HepG2 (cell line): ENCODE results near the gene RINL. TPM values are rescaled to one million over a fixed set of nuclear protein-coding genes. Genes with fewer than 3 reads are reported as not detected.
A peak's percentile ranks its signal among the peaks of the same experiment; 100 is the strongest.

Source experiments
- AHR ChIP-seq: IDR thresholded peaks from 2 replicates; pipeline ENCODE4 v1.6.1; 2018; ENCODE audit warnings: missing genetic modification reagents, missing compliant biosample characterization
- CBFB ChIP-seq: sonication (generic); formaldehyde crosslinking; IDR thresholded peaks from 2 replicates; pipeline ENCODE4 v1.4.0; 2020; ENCODE audit warnings: missing genetic modification reagents
- ELF4 ChIP-seq: sonication (generic); formaldehyde crosslinking; IDR thresholded peaks from 2 replicates; pipeline ENCODE4 v1.5.0; 2020; ENCODE audit warnings: missing genetic modification reagents, mild to moderate bottlenecking, moderate library complexity, borderline replicate concordance
- GRHL1 ChIP-seq: sonication (generic); formaldehyde crosslinking; conservative IDR thresholded peaks from 2 replicates; pipeline ENCODE4 v1.8.0; 2022; ENCODE audit warnings: missing genetic modification reagents
- HNF4G ChIP-seq, 2 experiments: sonication (generic) in 1 of 2; formaldehyde crosslinking in 1 of 2; IDR thresholded peaks; 2 replicates each; pipeline versions ENCODE4 v1.4.0 to v1.6.1; 2011 to 2020; ENCODE audit warnings: borderline replicate concordance in 2 of 2, low read depth in 2 of 2, mild to moderate bottlenecking in 2 of 2, low read length in 1 of 2, missing genetic modification reagents in 1 of 2, moderate library complexity in 1 of 2
- HNRNPH1 ChIP-seq: fragments of 200-400 bp; formaldehyde crosslinking; optimal IDR thresholded peaks from 2 replicates; pipeline ENCODE3; 2017; ENCODE audit warnings: mild to moderate bottlenecking, low read depth, low read length
- HNRNPK ChIP-seq: fragments of 200-400 bp; formaldehyde crosslinking; IDR thresholded peaks from 2 replicates; pipeline ENCODE4 v1.6.1; 2018; ENCODE audit warnings: low read length, low read depth, moderate library complexity, mild to moderate bottlenecking; ENCODE audit not compliant: poor library complexity, severe bottlenecking
- KAT7 ChIP-seq: IDR thresholded peaks from 2 replicates; pipeline ENCODE4 v1.6.1; 2018; ENCODE audit warnings: borderline replicate concordance, missing compliant biosample characterization
- KAT8 ChIP-seq: IDR thresholded peaks from 2 replicates; pipeline ENCODE4 v1.6.1; 2016; ENCODE audit warnings: missing genetic modification reagents, missing compliant biosample characterization
- KLF11 ChIP-seq: IDR thresholded peaks from 2 replicates; pipeline ENCODE4 v1.6.1; 2016; ENCODE audit warnings: missing compliant biosample characterization
- MBD4 ChIP-seq: IDR thresholded peaks from 2 replicates; pipeline ENCODE4 v1.6.1; 2012; ENCODE audit warnings: low read length, inconsistent platforms, borderline replicate concordance
- MEIS2 ChIP-seq: sonication (generic); formaldehyde crosslinking; IDR thresholded peaks from 2 replicates; pipeline ENCODE4 v1.9.0; 2021; ENCODE audit warnings: mild to moderate bottlenecking, missing genetic modification reagents
- MYC ChIP-seq: sonication (generic); formaldehyde crosslinking; IDR thresholded peaks from 2 replicates; pipeline ENCODE4 v1.9.0; 2021; ENCODE audit warnings: missing genetic modification reagents, borderline replicate concordance
- NR2F6 ChIP-seq, 2 experiments: IDR thresholded peaks; 2 replicates each; pipeline ENCODE4 v1.6.1; 2016; ENCODE audit warnings: antibody characterized with exemption in 1 of 2, mild to moderate bottlenecking in 1 of 2
- NRL ChIP-seq: sonication (generic); formaldehyde crosslinking; IDR thresholded peaks from 2 replicates; pipeline ENCODE4 v1.5.0; 2020; ENCODE audit warnings: missing genetic modification reagents, mild to moderate bottlenecking, moderate library complexity, borderline replicate concordance
- PAF1 ChIP-seq: IDR thresholded peaks from 2 replicates; pipeline ENCODE4 v1.6.1; 2016; ENCODE audit warnings: missing genetic modification reagents, missing compliant biosample characterization
- PAX8 ChIP-seq: sonication (generic); formaldehyde crosslinking; IDR thresholded peaks from 2 replicates; pipeline ENCODE4 v1.8.0; 2022; ENCODE audit warnings: mild to moderate bottlenecking, missing genetic modification reagents, borderline replicate concordance
- RBAK ChIP-seq: sonication (generic); formaldehyde crosslinking; IDR thresholded peaks from 2 replicates; pipeline ENCODE4 v1.5.1; 2020; ENCODE audit warnings: mild to moderate bottlenecking, missing genetic modification reagents
- RFX1 ChIP-seq: fragments of 450-650 bp; IDR thresholded peaks from 2 replicates; pipeline ENCODE4 v1.6.1; 2017
- RFXANK ChIP-seq: IDR thresholded peaks from 2 replicates; pipeline ENCODE4 v1.6.1; 2016
- SRY ChIP-seq: sonication (generic); formaldehyde crosslinking; IDR thresholded peaks from 2 replicates; pipeline ENCODE4 v1.8.0; 2022; ENCODE audit warnings: mild to moderate bottlenecking, missing genetic modification reagents
- TCF12 ChIP-seq, 2 experiments: fragments of 450-650 bp in 1 of 2; sonication (generic) in 1 of 2; formaldehyde crosslinking in 1 of 2; IDR thresholded peaks; 2 replicates each; pipeline versions ENCODE4 v1.6.1 to v1.8.0; 2017 to 2022; ENCODE audit warnings: antibody characterized with exemption in 1 of 2, mild to moderate bottlenecking in 1 of 2, missing genetic modification reagents in 1 of 2, moderate library complexity in 1 of 2
- TP53 ChIP-seq: sonication (generic); formaldehyde crosslinking; conservative IDR thresholded peaks from 2 replicates; pipeline ENCODE4 v1.4.0; 2020; ENCODE audit warnings: missing genetic modification reagents
- WIZ ChIP-seq: sonication (generic); formaldehyde crosslinking; IDR thresholded peaks from 2 replicates; pipeline ENCODE4 v1.5.1; 2020; ENCODE audit warnings: mild to moderate bottlenecking, missing genetic modification reagents
- YEATS2 ChIP-seq: sonication (generic); formaldehyde crosslinking; IDR thresholded peaks from 2 replicates; pipeline ENCODE4 v1.4.0; 2020; ENCODE audit warnings: missing genetic modification reagents, borderline replicate concordance
- ZNF12 ChIP-seq: sonication (generic); formaldehyde crosslinking; IDR thresholded peaks from 2 replicates; pipeline ENCODE4 v1.5.0; 2020; ENCODE audit warnings: missing genetic modification reagents
- ZNF263 ChIP-seq: sonication (generic); formaldehyde crosslinking; IDR thresholded peaks from 2 replicates; pipeline ENCODE4 v1.4.0; 2020; ENCODE audit warnings: missing genetic modification reagents
- ZNF432 ChIP-seq: sonication (generic); formaldehyde crosslinking; IDR thresholded peaks from 2 replicates; pipeline ENCODE4 v1.5.0; 2020; ENCODE audit warnings: missing genetic modification reagents, mild to moderate bottlenecking, borderline replicate concordance
- ZNF451 ChIP-seq: sonication (generic); formaldehyde crosslinking; IDR thresholded peaks from 2 replicates; pipeline ENCODE4 v1.5.0; 2020; ENCODE audit warnings: mild to moderate bottlenecking, missing genetic modification reagents
- ZNF552 ChIP-seq: sonication (generic); formaldehyde crosslinking; IDR thresholded peaks from 2 replicates; pipeline ENCODE4 v1.9.0; 2022; ENCODE audit warnings: missing genetic modification reagents, mild to moderate bottlenecking, borderline replicate concordance
- polyA plus RNA-seq, 8 experiments: library from polyadenylated mRNA; depleted of rRNA in 3 of 8; stranded (reverse) in 7 of 8; unstranded in 1 of 8; fragments of >200 nt; fragmentation: Illumina TruSeq in 4 of 8; extraction: Trizol in 4 of 8; gene quantifications; 2 replicates each; pipeline versions ENCODE4 v1.2.1 to v1.2.3, GENCODE V29; 2011 to 2016; ENCODE audit warnings: low read depth in 4 of 8, missing spikeins in 1 of 8, mixed read lengths in 1 of 8; ENCODE audit not compliant: insufficient read depth in 1 of 8
- total RNA-seq, 5 experiments: library from RNA; depleted of rRNA; stranded (reverse); fragments of >200 nt; fragmentation: Illumina TruSeq; extraction: Trizol; gene quantifications; 2 replicates each; pipeline ENCODE4 v1.2.3, GENCODE V29; 2016; ENCODE audit warnings: low read depth in 1 of 5

Gene RINL
- total and polyA plus RNA-seq, 2 of the 13 experiments (the other 11 are each of a cell fraction or from before 2014, with no cell fraction given) = 11.4 to 18.0 TPM

DNA sequence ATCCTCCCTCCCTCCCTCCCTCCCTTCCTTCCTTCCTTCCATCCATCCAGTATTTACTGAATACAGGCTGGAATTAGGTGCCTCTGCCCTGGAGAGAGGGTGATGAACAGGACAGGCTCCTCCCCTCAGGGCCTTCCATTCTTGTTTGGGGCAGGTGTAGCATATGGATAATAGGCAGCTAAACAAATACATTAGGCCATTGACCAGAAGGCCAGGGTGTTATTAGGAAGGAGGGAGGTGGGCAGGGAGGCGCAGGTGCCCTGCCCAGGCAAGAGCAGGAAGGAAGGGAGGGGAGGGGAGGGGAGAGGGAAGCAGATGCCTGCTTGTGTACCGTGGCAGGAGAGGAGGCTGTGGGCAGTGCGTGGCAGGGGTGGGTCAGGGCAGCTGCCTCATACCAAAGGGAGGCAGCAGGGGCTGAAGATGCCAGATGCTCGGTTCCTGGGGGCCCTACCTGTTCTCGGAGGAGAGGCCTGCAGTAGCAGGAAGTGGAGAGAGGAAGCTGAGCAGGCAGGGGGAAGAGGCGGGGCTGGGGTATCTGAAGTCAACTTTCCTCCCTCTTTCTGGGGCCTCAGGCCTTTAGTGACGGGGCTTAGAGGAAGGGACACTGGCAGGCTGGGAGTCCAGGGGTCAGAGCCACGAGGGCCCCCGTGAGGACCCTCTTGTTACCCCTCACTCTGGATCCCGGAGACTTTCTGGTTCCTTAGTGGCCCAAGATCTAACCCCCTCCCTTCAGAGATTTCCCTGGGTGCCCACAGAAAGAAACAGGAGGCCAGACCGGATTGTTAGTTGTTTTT lies at the start of gene RINL (continued):
- no peak for TF ChIP-seq GRHL1
- TF ChIP-seq PAF1 (CRISPR knock-in tag) = no peak
- no peak for TF ChIP-seq TP53 (CRISPR knock-in tag)
- no peak for TF ChIP-seq MEIS2 (CRISPR knock-in tag)
- no peak for TF ChIP-seq HNRNPH1
- TF ChIP-seq KAT8 (CRISPR knock-in tag) = peak; percentile 62
- TF ChIP-seq KAT7 (CRISPR knock-in tag) = no peak
- TF ChIP-seq YEATS2 (CRISPR knock-in tag) = peak; percentile 61; the same call in 1 of the 2 replicates
- no peak for TF ChIP-seq ELF4 (CRISPR knock-in tag)
- TF ChIP-seq RFXANK (CRISPR knock-in tag) = no peak
- no peak for TF ChIP-seq NR2F6 (IDR thresholded peaks at IDR 0.05)
- TF ChIP-seq NR2F6 (CRISPR knock-in tag; IDR thresholded peaks at IDR 0.05) = 0 out of 2 replicates have a peak, but pooled peaks have one; percentile 14
- no peak for TF ChIP-seq PAX8 (CRISPR knock-in tag)
- no peak for TF ChIP-seq ZNF451 (CRISPR knock-in tag)
- 0 out of 2 replicates have a peak, but pooled peaks have one; percentile 5 for TF ChIP-seq ZNF552
- 0 out of 2 replicates have a peak, but pooled peaks have one; percentile 27 for TF ChIP-seq ZNF263 (CRISPR knock-in tag)
- no peak for TF ChIP-seq WIZ (CRISPR knock-in tag)
- TF ChIP-seq ZNF432 (CRISPR knock-in tag) = no peak
- no peak for TF ChIP-seq RFX1
- no peak for TF ChIP-seq KLF11 (CRISPR knock-in tag)
- TF ChIP-seq ZNF12 (CRISPR knock-in tag) = no peak
- no peak for TF ChIP-seq RBAK (CRISPR knock-in tag)
- peak; percentile 56; the same call in 1 of the 2 replicates for TF ChIP-seq SRY
- peak; percentile 17; the same call in 1 of the 2 replicates for TF ChIP-seq HNF4G (IDR thresholded peaks at IDR 0.05; ENCODE audit: borderline replicate concordance, low read depth, low read length)
- no peak for TF ChIP-seq HNF4G (CRISPR knock-in tag; IDR thresholded peaks at IDR 0.05; ENCODE audit: borderline replicate concordance, low read depth)
- TF ChIP-seq MYC = peak; percentile 24; the same call in 1 of the 2 replicates
- TF ChIP-seq TCF12 (IDR thresholded peaks at IDR 0.05) = no peak
- TF ChIP-seq TCF12 (CRISPR knock-in tag; IDR thresholded peaks at IDR 0.05) = no peak
- TF ChIP-seq HNRNPK = no peak
- TF ChIP-seq MBD4 = no peak
- TF ChIP-seq AHR (CRISPR knock-in tag) = no peak
- TF ChIP-seq CBFB (CRISPR knock-in tag) = no peak; the same call in 1 of the 2 replicates
- no peak for TF ChIP-seq NRL
